ENCODE data around the gene SSBP2.

SSBP2 gene

GRCh38 chr5:81767097-81767496 lies 16.2 kb upstream of the SSBP2 start:
- no peak for DNase-seq (ENCODE audit: low read depth in 2 of 2)

GRCh38 chr5:81766611-81767010 lies 15.7 kb upstream of the SSBP2 start:
- DNase-seq (ENCODE audit: low read depth in 2 of 2): no peak

- DNase-seq (ENCODE audit: low read depth in 2 of 2): no peak
Measured at GRCh38 chr5:81763294-81763928, 12.5 kb upstream of the SSBP2 start.

GRCh38 chr5:81762853-81763252 lies 12.0 kb upstream of the SSBP2 start:
- no peak for DNase-seq (ENCODE audit: low read depth in 2 of 2)

- DNase-seq (ENCODE audit: low read depth in 2 of 2): no peak
Measured at GRCh38 chr5:81762401-81762800, 11.5 kb upstream of the SSBP2 start.

- DNase-seq (ENCODE audit: low read depth in 2 of 2): no peak
Measured at GRCh38 chr5:81761970-81762369, 11.1 kb upstream of the SSBP2 start.

- DNase-seq (ENCODE audit: low read depth in 2 of 2): no peak
Measured at GRCh38 chr5:81761270-81761669, 10.4 kb upstream of the SSBP2 start.

- DNase-seq (ENCODE audit: low read depth in 2 of 2): no peak
Measured at GRCh38 chr5:81760521-81760920, 9.6 kb upstream of the SSBP2 start.

- no peak for DNase-seq (ENCODE audit: low read depth in 2 of 2)
Measured at GRCh38 chr5:81759632-81760005, 8.7 kb upstream of the SSBP2 start.

- no peak for DNase-seq (ENCODE audit: low read depth in 2 of 2)
Measured at GRCh38 chr5:81757404-81757803, 6.5 kb upstream of the SSBP2 start.

GRCh38 chr5:81756016-81756415 lies 5.1 kb upstream of the SSBP2 start:
- DNase-seq (ENCODE audit: low read depth in 2 of 2): no peak

GRCh38 chr5:81755320-81755719 lies 4.4 kb upstream of the SSBP2 start:
- DNase-seq (ENCODE audit: low read depth in 2 of 2): no peak

GRCh38 chr5:81754621-81755020 lies 3.7 kb upstream of the SSBP2 start:
- DNase-seq (ENCODE audit: low read depth in 2 of 2): no peak

GRCh38 chr5:81753429-81753828 lies 2.5 kb upstream of the SSBP2 start:
- no peak for DNase-seq (ENCODE audit: low read depth in 2 of 2)

- DNase-seq (ENCODE audit: low read depth in 2 of 2): no peak
Measured at GRCh38 chr5:81752644-81752963, 1.7 kb upstream of the SSBP2 start.

- no peak for DNase-seq (ENCODE audit: low read depth in 2 of 2)
Measured at GRCh38 chr5:81751836-81752643, 1.1 kb upstream of the SSBP2 start.

GRCh38 chr5:81750308-81751008 lies 439 bp downstream of the SSBP2 start:
- no peak for DNase-seq (ENCODE audit: low read depth in 2 of 2)

- DNase-seq (ENCODE audit: low read depth in 2 of 2): peak in 1 of 2 donors; percentile 2
Measured at GRCh38 chr5:81749561-81750307, 1.2 kb downstream of the SSBP2 start.

- DNase-seq (ENCODE audit: low read depth in 2 of 2): no peak
Measured at GRCh38 chr5:81749192-81749560, 1.7 kb downstream of the SSBP2 start.

- DNase-seq (ENCODE audit: low read depth in 2 of 2): no peak
Measured at GRCh38 chr5:81748556-81748955, 2.3 kb downstream of the SSBP2 start.

- no peak for DNase-seq (ENCODE audit: low read depth in 2 of 2)
Measured at GRCh38 chr5:81747030-81747429, 3.9 kb downstream of the SSBP2 start.

- DNase-seq (ENCODE audit: low read depth in 2 of 2): no peak
Measured at GRCh38 chr5:81740758-81741157, 10.1 kb downstream of the SSBP2 start.

Data from stimulated activated CD8-positive, alpha-beta memory T cell treated with anti-CD3 and anti-CD28 coated beads, Interleukin-2, amount 100 ng/mL, for 1 hour (primary cell).